GM21786 (cell line): ENCODE data around the gene MRE11.
"Not testable (repeated sequence)": the region's sequence is repeated elsewhere in the genome, so short reads cannot be mapped to it uniquely, and the experiment has no call there.

Experiments used
- ATAC-seq: cut with Tn5 transposase; IDR thresholded peaks from one replicate; pipeline ENCODE4 v1.9.1; 2021; ENCODE audit not compliant: unreplicated experiment

Gene MRE11

GRCh38 chr11:94507485-94507884 lies 13.8 kb upstream of the MRE11 start:
- ATAC-seq, result no peak

GRCh38 chr11:94506513-94506912 lies 12.9 kb upstream of the MRE11 start:
- ATAC-seq, result not testable (repeated sequence)

- ATAC-seq, result no peak
These were observed 11.1 kb upstream of the MRE11 start for GRCh38 chr11:94504689-94505293.

- ATAC-seq, result no peak
These were observed 7.9 kb upstream of the MRE11 start for GRCh38 chr11:94501522-94501921.

- no peak for ATAC-seq
These were observed 6.5 kb upstream of the MRE11 start for GRCh38 chr11:94500181-94500580.

GRCh38 chr11:94494126-94494680 lies 559 bp upstream of the MRE11 start:
- ATAC-seq, result peak; percentile 57

GRCh38 chr11:94486068-94486467 lies 7.6 kb downstream of the MRE11 start:
- ATAC-seq, result no peak

- no peak for ATAC-seq
These were observed 12.3 kb downstream of the MRE11 start for GRCh38 chr11:94481342-94481741.

GRCh38 chr11:94477624-94478023 lies 16.0 kb downstream of the MRE11 start:
- ATAC-seq, result no peak

GRCh38 chr11:94472916-94473799 lies 20.5 kb downstream of the MRE11 start:
- peak; percentile 85 for ATAC-seq

GRCh38 chr11:94469416-94469815 lies 24.2 kb downstream of the MRE11 start:
- ATAC-seq, result peak; percentile 86

GRCh38 chr11:94459576-94459975 lies 34.1 kb downstream of the MRE11 start:
- ATAC-seq, result no peak

- ATAC-seq, result no peak
These were observed 36.3 kb downstream of the MRE11 start for GRCh38 chr11:94457118-94458029.

- ATAC-seq, result no peak
These were observed 37.8 kb downstream of the MRE11 start for GRCh38 chr11:94455861-94456260.

- no peak for ATAC-seq
These were observed 39.3 kb downstream of the MRE11 start for GRCh38 chr11:94454301-94454700.

GRCh38 chr11:94452988-94453387 lies 40.7 kb downstream of the MRE11 start:
- ATAC-seq, result no peak

- ATAC-seq, result no peak
These were observed 43.6 kb downstream of the MRE11 start for GRCh38 chr11:94450048-94450447.

- no peak for ATAC-seq
These were observed 44.2 kb downstream of the MRE11 start for GRCh38 chr11:94449437-94449836.

- ATAC-seq, result no peak
These were observed 44.6 kb downstream of the MRE11 start for GRCh38 chr11:94449029-94449428.

- no peak for ATAC-seq
These were observed 46.5 kb downstream of the MRE11 start for GRCh38 chr11:94447149-94447548.

GRCh38 chr11:94445641-94446040 lies 48.0 kb downstream of the MRE11 start:
- ATAC-seq, result no peak
